ENCODE results near the gene CIC. TPM values are rescaled to one million over a fixed set of nuclear protein-coding genes. Genes with fewer than 3 reads are reported as not detected.

The CIC gene
- total RNA-seq, 1 experiment from 2014 or later, result 54.0 TPM

DNA sequence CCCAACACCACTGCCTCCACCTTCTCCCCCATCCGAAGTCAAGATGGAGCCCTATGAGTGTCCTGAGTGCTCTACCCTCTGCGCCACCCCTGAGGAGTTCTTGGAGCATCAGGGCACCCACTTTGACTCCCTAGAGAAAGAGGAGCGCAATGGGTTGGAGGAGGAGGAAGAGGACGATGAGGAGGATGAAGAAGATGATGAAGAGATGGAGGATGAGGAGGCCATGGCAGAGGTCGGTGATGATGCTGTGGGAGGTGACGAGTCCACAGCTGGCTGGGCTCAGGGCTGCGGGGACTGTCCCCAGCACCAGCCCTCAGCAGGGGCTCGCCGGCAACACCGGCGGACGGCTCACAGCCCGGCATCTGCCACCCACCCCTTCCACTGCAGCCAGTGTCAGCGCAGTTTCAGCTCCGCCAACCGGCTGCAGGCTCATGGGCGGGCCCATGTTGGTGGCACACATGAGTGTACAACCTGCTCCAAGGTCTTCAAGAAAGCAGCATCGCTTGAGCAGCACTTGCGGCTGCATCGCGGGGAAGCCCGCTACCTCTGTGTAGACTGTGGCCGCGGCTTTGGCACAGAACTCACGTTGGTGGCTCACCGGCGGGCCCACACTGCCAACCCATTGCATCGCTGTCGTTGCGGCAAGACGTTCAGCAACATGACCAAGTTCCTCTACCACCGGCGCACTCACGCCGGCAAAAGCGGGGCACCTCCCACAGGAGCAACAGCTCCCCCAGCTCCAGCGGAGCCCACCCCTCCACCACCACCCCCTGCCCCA is 43.9 kb upstream of the CIC start:
- DNase-seq, result no peak
- H3K27ac Mint-ChIP-seq, result no peak overlapping the region
- H3K4me1 Mint-ChIP-seq, result peaks cover 5 to 14% of the 10 kb centered on the region in 2 experiments
- Histone ChIP-seq H3K9ac (ENCODE audit: extremely low read depth, insufficient read length, low read length) (no peak overlapping the region), H2BK120ac (ENCODE audit: low read depth, low read length, poor library complexity, severe bottlenecking) (no peak overlapping the region), H2BK20ac (ENCODE audit: low read depth, low read length, poor library complexity, severe bottlenecking) (no peak overlapping the region), H2BK15ac (ENCODE audit: low read depth, low read length) (no peak overlapping the region), H2BK5ac (ENCODE audit: insufficient read length, low read length) (no peak overlapping the region), H3K27ac (ENCODE audit: insufficient read length, low read depth, low read length) (no peak overlapping the region), H3K79me2 (ENCODE audit: insufficient read depth, low read length) (peaks cover 2% of the 10 kb centered on the region), H3K4me2 (ENCODE audit: insufficient read depth, insufficient read length, low read length) (no peak overlapping the region), H4K20me1 (ENCODE audit: control insufficient read depth, insufficient read depth, insufficient read length) (no peaks in the 10 kb centered on the region), H3K18ac (ENCODE audit: insufficient read length, low read depth, low read length) (no peak overlapping the region), H3K56ac (ENCODE audit: insufficient read length, low read depth, low read length) (no peak overlapping the region), H3K4me1 (ENCODE audit: insufficient read depth, low read length) (no peaks in the 10 kb centered on the region), H2BK12ac (ENCODE audit: insufficient read length, low read depth, low read length) (no peak overlapping the region), H3K14ac (ENCODE audit: insufficient read depth, low read length) (no peak overlapping the region), H3K27me3 (ENCODE audit: insufficient read depth, low read length) (no peaks in the 10 kb centered on the region), H3K23ac (ENCODE audit: insufficient read length, low read depth, low read length) (no peak overlapping the region), H2AFZ (ENCODE audit: low read length) (no peak overlapping the region), H3K4ac (ENCODE audit: low read depth, low read length) (no peak overlapping the region), H2AK5ac (ENCODE audit: insufficient read length, low read length) (no peak overlapping the region), H3K79me1 (ENCODE audit: insufficient read depth, low read depth, low read length, poor library complexity, severe bottlenecking) (no peaks in the 10 kb centered on the region), H4K5ac (ENCODE audit: insufficient read length, low read depth, low read length) (no peak overlapping the region), H4K8ac (replicated peaks; ENCODE audit: insufficient read length, low read depth, low read length) (no peak overlapping the region), H4K91ac (ENCODE audit: insufficient read length, low read depth, low read length) (no peak overlapping the region), H3K9me3 (ENCODE audit: control insufficient read depth, low read depth, low read length) (no peaks in the 10 kb centered on the region), H3T11ph (ENCODE audit: low read length) (no peak overlapping the region), H3K23me2 (ENCODE audit: insufficient read length, low read depth, low read length, poor library complexity, severe bottlenecking) (peaks cover 5% of the 10 kb centered on the region)
- WGBS (ENCODE audit: extremely low coverage, insufficient read length, low lambda C conversion rate), result 100% methylated on average over 1 of the region's 37 CpGs
- peaks cover 34 to 68% (median 60%) of the 10 kb centered on the region in 3 experiments; a peak in 6 of 7 replicates for H3K36me3 Mint-ChIP-seq (ENCODE audit: insufficient read depth in 1 of 3, low read depth in 3 of 3)
- TF ChIP-seq, protein P1, sequence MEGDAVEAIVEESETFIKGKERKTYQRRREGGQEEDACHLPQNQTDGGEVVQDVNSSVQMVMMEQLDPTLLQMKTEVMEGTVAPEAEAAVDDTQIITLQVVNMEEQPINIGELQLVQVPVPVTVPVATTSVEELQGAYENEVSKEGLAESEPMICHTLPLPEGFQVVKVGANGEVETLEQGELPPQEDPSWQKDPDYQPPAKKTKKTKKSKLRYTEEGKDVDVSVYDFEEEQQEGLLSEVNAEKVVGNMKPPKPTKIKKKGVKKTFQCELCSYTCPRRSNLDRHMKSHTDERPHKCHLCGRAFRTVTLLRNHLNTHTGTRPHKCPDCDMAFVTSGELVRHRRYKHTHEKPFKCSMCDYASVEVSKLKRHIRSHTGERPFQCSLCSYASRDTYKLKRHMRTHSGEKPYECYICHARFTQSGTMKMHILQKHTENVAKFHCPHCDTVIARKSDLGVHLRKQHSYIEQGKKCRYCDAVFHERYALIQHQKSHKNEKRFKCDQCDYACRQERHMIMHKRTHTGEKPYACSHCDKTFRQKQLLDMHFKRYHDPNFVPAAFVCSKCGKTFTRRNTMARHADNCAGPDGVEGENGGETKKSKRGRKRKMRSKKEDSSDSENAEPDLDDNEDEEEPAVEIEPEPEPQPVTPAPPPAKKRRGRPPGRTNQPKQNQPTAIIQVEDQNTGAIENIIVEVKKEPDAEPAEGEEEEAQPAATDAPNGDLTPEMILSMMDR (conservative IDR thresholded peaks at IDR 0.05), result no peak
- no peak overlapping the region for H3K4me3 Mint-ChIP-seq
- H3K27me3 Mint-ChIP-seq (ENCODE audit: low read depth), result no peaks in the 10 kb centered on the region; the same call in 1 of the 2 replicates
- H3K9me3 Mint-ChIP-seq, result no peaks in the 10 kb centered on the region
